Measurements from ENCODE around the gene SRGAP2C.
"Not testable (repeated sequence)": the region's sequence is repeated elsewhere in the genome, so short reads cannot be mapped to it uniquely, and the experiment has no call there.

DNA sequence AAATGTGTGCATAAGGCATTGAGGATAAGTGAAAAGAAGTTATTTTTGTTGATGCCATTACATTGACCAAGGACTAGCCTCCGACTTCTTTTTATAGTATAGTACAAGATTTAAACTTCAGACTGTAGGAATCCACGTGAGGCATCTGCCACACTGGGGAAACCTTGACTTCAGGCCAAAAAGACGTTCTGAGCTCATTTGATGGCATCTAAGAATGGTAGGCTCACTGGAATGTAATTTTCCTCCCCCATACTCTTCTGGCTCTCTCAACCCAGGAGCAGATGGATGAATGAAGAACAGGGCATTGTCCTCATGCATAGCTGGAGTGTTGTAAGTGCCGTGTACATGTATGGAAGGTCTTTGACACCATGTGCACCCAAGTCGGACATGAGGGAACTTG is 194.0 kb downstream of the SRGAP2C start:
- TF ChIP-seq CTCF (IDR thresholded peaks at IDR 0.05; ENCODE audit: low read length); EZH2 (optimal IDR thresholded peaks at IDR 0.05; ENCODE audit: low read depth, low read length); EZH2phosphoT487 (IDR thresholded peaks at IDR 0.05; ENCODE audit: low read length): not testable (repeated sequence)
